GM19324 (cell line): Measurements from ENCODE around the gene SMIM11.
"Not testable (repeated sequence)": the region's sequence is repeated elsewhere in the genome, so short reads cannot be mapped to it uniquely, and the experiment has no call there.

Experiments
- ATAC-seq: cut with Tn5 transposase; IDR thresholded peaks from one replicate; pipeline ENCODE4 v1.9.1; 2021; ENCODE audit warnings: mild to moderate bottlenecking, moderate library complexity; ENCODE audit not compliant: unreplicated experiment, low FRiP score

SMIM11 gene

GRCh38 chr21:34406676-34407075 is 31.4 kb downstream of the SMIM11 start:
- ATAC-seq, result not testable (repeated sequence)

GRCh38 chr21:34407294-34407693 is 32.0 kb downstream of the SMIM11 start:
- not testable (repeated sequence) for ATAC-seq

GRCh38 chr21:34417448-34418077 is 42.3 kb downstream of the SMIM11 start:
- not testable (repeated sequence) for ATAC-seq

GRCh38 chr21:34423805-34424204 is 48.5 kb downstream of the SMIM11 start, which contains the start of gene SMIM34:
TSS of gene SMIM34 (minus strand) at chr21:34423951. CDS start at chr21:34423839, 112 bp downstream.
- not testable (repeated sequence) for ATAC-seq

GRCh38 chr21:34427339-34427738 is 52.0 kb downstream of the SMIM11 start:
- not testable (repeated sequence) for ATAC-seq

GRCh38 chr21:34428441-34428840 is 53.1 kb downstream of the SMIM11 start:
- not testable (repeated sequence) for ATAC-seq

- not testable (repeated sequence) for ATAC-seq
Observed at GRCh38 chr21:34429710-34430109, 54.4 kb downstream of the SMIM11 start.
